HG02943 (cell line): Measurements from ENCODE around the gene CCDC57.

ENCODE experiments used
- ATAC-seq: cut with Tn5 transposase; IDR thresholded peaks from one replicate; pipeline ENCODE4 v1.9.1; 2021; ENCODE audit warnings: mild to moderate bottlenecking, low read depth, moderate library complexity; ENCODE audit not compliant: unreplicated experiment

CCDC57 gene

DNA sequence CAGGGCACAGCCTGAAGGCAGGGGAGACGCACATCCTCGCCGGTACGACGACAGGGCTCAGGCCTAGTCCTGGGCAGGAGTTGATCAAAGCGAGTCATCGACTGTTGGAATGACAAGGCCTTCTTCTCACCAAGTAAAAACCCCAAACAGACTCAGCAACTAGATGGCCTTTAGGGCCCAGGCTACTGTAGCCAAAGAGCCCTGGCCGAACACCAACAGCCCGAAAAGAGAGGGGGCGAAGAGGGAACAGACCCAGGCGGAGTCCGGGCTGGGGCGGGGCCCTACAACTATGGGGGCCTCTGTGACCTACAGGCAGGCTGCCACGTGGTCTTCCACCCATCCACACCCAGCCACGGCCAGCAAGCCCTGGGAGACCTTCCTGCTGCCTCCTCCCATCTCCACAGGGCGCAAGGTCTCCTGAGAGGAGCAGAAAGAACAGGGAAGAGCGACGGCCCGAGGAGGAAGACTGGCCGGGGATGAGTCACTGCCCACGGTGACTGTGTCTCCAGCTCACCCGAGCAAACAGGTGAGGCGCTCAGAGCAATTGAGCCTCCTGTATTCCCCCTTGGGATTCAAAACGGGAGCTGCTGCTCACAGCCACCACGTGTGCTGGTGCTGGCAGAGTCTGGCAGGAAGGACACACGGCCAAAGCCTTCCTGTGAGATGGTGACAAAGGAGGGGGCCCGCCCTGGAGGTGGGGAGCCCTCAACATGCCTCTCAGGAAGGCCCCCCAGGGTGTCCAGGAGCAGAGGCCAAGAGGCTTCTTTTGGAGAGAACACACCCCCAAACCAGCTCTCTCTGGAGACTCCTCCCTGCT is 33.9 kb upstream of the CCDC57 start:
- no peak for ATAC-seq

DNA sequence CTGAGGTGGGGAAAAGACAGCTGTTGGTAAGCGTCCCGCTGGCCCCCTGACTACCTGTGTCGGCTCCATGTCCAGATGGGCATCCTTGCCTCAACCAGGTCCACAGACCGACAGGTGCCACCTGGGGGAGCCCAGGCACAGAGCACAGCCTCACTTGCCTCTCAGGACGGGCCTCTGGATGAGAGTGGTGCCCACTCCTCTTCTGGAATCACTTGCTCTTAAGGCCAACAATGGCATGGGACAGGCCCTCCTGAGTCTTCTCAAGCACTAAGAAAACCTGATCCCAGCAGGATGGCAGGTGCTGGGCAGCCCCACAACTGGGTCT is 33.4 kb upstream of the CCDC57 start:
- ATAC-seq: no peak

DNA sequence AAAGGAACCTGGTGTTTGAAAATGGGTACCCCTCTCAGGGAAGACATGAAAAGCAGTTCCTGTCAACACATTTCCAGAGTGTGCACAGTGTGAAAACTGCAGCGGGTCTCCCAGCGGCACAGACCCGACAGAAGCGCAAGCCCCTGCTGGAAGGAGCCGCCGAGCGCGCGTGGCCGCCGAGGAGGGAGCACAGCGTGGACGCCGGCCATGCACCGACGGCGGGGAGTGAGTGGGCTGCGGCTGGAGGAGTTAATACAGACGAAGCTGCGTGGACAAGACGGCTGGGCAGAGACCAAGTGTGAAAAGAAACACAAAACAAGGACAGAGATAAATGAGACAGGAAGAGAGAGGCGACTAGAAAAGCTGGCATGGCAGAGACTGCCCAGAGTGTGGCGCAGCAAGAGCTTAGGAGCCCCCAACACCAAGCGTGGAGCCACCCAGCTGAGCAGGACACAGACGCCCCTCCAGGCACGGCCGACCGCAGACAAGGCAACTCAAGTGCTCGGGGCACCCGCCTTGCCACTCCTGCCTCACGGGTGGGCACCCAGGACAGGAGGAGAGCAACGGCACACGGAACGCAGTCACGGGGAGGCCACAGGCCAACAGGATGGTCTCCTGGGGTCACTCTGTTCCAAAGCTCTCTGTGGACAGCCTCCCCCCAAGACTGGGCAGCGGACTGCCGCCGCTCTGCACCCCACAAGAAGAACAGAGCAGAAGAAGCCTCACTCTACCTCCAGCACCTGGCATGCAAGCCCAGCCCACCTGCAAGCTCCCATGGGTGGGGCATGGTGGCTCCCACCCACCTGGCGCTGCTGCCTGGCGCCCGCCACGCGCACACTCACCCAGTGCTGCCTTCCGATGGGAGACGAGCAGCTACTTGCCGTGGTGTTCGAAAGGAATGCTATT is 32.7 kb upstream of the CCDC57 start:
- ATAC-seq: no peak

DNA sequence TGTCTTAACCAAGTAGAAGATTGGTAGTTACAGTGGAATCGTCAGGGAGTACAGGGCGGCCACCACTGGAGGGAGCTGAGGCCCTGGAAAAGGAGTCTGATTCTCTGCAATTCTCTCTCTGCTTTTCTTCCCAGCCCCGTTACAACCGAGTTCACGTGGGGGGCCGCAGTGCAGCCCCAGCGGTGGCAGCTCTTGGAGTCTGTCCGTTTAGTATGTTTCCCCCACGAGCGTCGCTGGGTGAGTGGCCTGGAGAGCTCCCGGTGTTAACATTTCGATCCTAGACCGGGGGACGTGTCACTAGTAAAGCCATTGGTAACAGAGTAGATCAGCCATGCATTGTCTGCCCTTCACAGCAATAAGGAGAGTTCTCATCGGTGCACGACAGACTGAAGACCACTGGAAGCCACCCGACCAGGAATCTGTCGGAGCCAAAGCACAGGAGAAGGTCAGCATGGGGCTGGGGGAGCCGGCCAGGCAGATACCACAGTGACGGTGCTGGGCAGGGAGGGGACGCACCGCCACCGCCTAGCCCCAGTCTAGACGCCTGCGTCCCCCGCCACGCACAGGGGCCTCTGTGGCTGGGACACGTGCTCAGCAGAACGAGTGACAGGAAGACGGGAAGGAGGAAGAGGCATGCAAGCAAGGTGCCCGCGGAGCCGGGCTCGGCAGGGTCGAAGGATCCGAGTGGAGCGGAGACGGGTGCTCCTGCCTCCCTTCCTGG is 31.9 kb upstream of the CCDC57 start:
- no peak for ATAC-seq

DNA sequence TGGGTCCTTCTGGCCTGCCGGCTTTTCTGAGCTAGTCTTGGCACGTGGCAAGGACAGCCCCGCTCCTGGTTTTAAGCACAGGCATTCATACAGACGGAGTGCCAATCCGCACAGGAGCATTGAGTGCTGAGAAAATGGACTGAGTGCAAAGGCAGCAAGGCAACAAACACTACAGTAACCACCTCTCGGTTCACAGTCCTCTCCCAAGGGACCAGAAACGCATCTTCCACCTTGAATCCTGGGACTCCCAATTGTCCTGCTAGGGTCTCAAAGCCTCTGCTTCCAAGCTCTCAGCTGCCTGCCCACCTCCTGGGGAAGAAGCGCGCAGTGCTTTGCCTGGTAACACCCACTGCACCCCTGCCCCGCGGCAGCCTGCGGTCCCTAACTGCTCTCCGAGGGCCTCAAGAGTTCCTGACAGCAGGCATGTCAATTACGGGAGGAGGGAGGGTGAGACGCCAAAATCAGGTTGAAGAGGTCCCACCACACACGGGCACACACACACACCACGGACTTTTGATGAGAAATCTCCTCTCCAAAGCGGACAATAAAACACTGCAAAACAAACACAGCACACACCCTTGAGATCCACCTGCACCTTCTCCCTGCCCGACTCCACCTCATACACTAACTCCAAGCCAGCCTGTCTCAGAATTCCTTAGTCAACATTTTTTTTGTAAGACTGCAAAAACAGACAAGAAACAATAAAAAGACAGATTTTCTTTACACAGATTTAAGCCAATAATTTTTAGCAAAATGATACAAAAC is 31.2 kb upstream of the CCDC57 start:
- no peak for ATAC-seq

DNA sequence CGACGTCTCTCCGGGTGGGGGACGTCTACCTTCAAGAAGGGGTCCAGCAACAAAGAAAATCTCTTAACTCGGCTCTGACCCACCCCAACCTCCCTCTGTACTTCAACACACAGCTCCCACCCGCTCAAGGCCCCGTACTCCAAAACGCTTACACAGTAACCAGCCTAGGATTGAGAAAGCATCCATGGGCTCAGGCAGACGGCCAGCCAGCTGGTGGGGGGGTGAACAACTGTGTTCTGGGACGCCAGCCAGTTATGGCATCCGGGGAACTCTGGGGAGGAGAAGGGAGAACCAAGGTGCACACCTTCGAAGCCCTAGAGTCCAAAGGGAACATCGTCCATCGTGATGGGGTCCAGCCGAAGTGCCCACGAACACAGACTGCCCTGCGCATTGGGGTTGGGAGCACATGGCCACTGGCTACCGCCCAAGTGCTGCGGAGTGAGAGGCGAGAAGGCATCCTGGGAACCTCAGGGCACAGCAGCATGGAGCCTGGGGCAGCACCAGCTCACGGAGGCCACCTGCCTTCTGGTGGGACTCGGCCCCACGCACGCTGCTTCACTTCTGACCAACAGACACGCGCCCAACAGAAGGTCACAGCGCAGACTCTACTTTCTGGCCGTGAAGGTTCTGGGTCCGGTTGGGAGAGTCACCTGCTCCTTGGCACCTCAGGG is 30.5 kb upstream of the CCDC57 start:
- no peak for ATAC-seq

DNA sequence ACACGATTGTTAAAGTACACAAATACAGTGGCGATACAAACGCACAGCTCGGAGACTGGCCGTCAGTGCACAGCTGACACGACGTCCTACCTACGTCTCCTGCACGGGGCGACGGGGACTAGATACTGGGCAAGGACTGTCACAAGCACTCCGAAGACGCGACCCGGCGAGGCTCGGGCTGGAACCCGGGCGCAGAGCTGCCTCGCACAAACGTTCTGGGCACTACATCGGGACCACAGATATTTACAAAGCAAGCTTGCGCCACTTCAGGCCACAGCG is 30.0 kb upstream of the CCDC57 start:
- no peak for ATAC-seq

DNA sequence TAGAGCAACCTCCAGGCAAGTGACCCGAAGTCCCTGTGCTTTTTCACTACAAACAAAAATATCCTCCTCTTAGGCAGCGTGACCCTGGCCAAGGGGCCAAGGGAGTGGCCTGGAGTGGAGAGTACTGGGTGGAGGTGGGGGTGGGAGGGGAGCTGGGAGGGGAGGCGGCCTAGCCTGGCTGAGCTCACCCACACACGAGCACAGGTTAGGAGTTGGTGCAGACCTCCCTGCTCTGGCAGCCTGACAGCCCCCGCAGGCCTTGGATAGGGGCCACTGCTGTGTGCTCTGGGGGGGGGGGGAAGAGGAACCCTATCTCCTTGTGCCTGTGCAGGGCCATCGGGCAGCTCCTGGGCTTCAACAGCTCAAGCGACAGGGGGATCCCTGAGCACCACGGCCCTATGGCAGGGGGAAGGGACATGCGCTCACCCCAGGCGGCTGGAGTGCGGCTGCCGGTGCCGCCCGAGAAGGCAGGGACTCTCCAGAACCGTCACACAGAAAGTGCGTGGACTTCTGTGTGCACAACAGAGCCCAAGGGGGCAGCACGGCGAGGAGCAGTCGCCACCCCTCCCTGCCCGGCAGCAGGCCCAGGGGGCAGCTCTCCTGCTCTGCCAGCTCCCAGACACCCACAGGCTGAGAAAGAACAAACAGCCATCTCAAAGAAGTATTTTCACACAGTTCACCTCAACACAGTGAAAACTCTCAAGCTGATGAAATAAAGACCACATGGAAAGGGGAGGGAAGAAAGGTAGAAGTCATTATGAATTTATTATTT is 29.5 kb upstream of the CCDC57 start:
- no peak for ATAC-seq

DNA sequence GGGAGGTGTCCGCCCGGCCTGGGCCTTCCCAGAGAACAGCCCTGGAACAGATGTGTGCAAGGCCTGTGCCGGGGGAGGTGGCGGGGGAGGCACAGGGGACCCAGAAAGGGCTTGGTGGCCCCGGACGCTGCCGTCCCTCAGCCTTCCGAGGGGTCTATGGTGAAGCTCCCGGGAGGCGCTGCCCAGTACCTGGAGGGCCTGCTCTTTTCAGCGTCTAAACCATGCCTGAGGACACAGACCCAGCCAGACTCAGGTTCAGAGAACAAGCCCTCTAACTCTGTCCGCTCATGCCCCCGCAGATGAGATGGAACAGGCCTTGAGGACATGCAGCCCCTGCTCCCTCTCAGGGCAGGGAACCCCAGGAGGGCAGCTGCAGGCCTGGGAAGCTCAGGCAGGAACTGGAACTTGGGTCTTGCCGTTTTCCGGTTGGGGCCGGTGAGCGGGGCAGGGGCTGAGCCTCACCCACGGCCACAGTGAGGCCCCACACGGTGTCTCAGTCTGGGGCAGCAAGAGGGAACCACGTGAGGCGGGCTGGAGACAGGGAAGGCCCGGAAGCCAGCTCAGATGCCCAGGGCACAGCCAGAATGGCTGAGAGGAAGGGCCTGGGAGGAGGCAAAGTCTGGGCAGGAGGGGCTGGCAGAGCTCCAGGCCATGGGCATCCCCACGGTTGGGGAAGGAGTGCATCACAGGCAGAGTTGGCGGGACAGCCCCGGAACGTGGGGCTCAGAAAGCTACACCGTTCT is 28.7 kb upstream of the CCDC57 start:
- no peak for ATAC-seq

DNA sequence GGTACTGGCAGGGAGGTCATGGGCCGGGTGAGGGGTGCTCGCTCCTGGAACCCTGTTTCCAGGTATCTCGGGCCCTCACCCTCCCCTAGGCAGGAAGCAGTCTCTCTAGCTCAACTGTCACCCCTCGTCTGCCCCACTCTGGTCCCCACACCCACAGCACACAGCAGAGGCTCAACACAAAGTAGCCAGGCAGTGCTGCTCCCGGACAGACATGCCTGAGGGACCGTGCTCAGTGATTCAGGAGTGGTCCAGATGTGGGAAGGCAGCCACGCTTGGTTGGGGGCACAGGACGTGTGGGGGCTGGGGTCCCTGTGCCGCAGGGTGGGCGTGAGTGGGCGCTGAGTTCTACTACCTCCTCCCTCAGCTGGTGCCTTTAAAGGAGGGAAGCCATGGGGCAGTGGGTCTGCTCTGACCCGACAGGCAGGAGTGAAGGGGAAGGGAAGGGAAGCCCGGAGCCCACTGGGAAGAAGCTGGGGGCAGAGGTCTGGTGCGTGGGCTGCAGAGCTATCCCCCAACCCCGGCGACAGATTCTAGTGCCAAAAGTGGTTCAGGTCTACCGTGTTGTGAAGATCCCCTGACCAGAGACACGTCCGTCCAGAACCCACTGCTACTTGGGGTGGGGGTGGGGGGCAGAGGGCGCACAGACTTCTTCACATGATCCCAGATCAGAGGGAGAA is 28.0 kb upstream of the CCDC57 start:
- no peak for ATAC-seq

DNA sequence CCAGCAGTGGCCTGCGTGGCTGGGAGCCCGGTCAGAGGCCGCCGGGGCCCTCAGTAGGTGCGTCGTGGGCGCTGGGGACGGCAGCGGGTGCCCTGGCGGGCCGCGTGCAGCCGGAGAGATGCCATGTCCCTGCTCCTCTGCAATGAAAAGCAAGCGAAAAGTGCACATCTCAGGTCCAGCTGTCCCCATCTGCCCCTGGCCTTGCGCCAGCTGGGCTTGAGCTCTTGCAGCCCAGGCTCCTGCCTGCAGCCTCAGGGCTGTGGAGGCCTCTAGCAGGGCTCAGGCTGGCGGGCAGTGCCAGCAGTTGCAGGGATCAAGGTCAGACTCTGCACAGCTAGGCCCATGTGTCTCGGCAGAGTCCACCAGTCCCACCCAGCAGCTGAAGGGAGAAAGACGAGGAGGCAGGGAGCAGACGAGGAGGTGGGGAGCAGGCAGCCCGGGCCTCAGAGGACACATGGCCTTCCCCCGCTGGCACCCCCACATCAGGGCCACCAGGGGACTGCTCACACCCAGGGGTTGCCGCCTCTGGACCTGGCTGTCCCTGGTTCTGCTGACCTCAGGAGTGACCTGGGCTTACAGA is 27.4 kb upstream of the CCDC57 start:
- ATAC-seq: no peak

DNA sequence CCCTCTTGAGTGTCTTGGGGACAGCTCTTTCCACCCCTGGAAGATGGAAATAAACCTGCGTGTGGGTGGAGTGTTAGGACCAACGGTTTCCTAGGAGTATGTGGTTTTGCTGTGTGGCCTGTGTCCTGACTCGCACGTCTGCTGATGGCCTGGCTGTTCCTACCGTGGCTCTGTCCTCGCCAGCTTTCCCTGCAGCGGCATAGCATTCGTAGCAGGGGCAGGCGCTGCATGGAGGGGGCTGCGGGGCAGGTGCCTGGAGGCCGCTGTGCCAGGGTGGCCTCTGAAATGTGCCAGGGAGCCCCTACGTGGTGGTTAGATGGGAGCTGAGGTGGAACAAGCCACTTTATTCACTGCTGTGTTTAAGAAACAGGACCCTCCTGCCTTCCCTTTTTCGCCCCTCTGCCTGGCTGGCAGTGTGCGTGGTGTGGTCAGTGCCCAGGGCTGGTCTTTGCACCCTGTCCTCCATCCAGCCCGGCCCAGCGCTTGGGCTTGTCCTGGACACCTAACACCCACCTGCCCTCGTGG is 26.8 kb upstream of the CCDC57 start:
- ATAC-seq: no peak

DNA sequence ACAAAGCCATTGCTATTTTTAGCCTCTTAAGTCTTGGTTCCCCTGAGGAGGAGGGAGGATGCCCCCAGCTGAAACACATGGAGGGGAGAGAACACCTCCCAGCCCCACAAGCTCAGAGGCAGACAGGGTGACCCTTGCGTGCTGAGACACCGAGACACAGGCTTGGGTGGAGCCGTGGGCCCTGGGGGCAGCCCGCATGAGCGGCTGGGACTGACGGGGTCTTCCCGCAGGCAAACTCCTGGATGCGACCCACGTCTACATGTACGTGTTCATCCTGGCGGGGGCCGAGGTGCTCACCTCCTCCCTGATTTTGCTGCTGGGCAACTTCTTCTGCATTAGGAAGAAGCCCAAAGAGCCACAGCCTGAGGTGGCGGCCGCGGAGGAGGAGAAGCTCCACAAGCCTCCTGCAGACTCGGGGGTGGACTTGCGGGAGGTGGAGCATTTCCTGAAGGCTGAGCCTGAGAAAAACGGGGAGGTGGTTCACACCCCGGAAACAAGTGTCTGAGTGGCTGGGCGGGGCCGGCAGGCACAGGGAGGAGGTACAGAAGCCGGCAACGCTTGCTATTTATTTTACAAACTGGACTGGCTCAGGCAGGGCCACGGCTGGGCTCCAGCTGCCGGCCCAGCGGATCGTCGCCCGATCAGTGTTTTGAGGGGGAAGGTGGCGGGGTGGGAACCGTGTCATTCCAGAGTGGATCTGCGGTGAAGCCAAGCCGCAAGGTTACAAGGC is 26.0 kb upstream of the CCDC57 start:
- no peak for ATAC-seq

DNA sequence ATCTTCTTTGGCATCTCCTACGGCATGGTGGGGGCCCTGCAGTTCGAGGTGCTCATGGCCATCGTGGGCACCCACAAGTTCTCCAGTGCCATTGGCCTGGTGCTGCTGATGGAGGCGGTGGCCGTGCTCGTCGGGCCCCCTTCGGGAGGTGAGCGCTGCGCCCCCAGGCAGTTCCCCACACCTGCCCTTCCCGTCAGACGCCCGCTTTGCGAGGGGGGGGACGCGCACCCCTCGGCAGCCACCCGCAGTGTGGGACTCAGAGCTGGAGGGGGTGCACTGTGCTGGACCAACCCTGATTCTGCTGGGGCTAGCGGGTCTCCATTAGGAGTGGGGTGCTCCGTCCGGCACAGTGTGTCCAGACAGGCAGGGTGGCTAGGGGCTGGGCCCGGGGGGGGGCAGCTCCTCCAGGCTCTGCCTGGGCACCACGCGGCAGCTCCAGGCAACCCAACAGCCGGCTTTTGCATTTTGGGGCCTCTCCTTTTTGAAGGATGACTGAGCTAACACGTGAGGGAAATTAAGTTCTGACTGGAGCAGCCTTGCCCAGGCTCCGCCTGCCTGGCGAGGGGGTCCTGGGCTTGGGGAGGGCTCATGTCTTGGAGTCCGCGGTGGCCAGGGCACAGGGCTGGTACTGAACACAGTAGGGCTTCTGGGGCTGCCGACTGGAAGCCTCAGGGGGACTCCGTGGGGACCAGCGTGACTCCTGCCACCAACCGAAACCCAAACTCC is 25.3 kb upstream of the CCDC57 start:
- ATAC-seq: no peak

DNA sequence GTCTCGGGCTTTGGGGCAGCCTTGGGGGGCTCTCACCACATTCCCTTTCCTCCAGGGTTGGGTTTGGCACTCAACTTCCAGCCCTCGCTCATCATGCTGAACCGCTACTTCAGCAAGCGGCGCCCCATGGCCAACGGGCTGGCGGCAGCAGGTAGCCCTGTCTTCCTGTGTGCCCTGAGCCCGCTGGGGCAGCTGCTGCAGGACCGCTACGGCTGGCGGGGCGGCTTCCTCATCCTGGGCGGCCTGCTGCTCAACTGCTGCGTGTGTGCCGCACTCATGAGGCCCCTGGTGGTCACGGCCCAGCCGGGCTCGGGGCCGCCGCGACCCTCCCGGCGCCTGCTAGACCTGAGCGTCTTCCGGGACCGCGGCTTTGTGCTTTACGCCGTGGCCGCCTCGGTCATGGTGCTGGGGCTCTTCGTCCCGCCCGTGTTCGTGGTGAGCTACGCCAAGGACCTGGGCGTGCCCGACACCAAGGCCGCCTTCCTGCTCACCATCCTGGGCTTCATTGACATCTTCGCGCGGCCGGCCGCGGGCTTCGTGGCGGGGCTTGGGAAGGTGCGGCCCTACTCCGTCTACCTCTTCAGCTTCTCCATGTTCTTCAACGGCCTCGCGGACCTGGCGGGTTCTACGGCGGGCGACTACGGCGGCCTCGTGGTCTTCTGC is 24.6 kb upstream of the CCDC57 start:
- no peak for ATAC-seq
